SK-N-MC (cell line): Measurements from ENCODE around the gene HLA-A.

Source experiments
- DNase-seq: peaks from one replicate; pipeline ENCODE4 v3.0.0-alpha.2; 2011; ENCODE audit warnings: low read depth, low spot score
- H3K27ac ChIP-seq: fragments of 200-600 bp; sonication (generic); 2 replicates; pipeline ENCODE4 v1.5.1; 2016; ENCODE audit warnings: mixed run types
- H3K36me3 ChIP-seq: fragments of 200-600 bp; sonication (generic); 2 replicates; pipeline ENCODE4 v1.6.1; 2017; ENCODE audit warnings: antibody characterized with exemption, low read length, mixed read lengths; ENCODE audit not compliant: insufficient read depth
- H3K4me3 ChIP-seq: fragments of 200-600 bp; sonication (generic); 2 replicates; pipeline ENCODE4 v1.5.1; 2016
- H3K9ac ChIP-seq: fragments of 200-600 bp; sonication (generic); 2 replicates; pipeline ENCODE4 v1.8.0; 2017; ENCODE audit warnings: mixed run types, mixed read lengths; ENCODE audit not compliant: insufficient read length
- H3K9me3 ChIP-seq: fragments of 200-600 bp; sonication (generic); 2 replicates; pipeline ENCODE4 v1.6.1; 2017; ENCODE audit warnings: low read depth, mild to moderate bottlenecking, antibody characterized with exemption, low read length, moderate library complexity, mixed read lengths
- EZH2 ChIP-seq: fragments of 200-600 bp; sonication (generic); IDR thresholded peaks from one replicate; pipeline ENCODE4 v1.6.1; 2017; ENCODE audit warnings: antibody characterized with exemption
- FOXP2 ChIP-seq: optimal IDR thresholded peaks from 2 replicates; pipeline ENCODE3; 2011; ENCODE audit warnings: mild to moderate bottlenecking, moderate library complexity; ENCODE audit not compliant: insufficient read depth; ENCODE audit errors: extremely low read length, control extremely low read depth
- POLR2AphosphoS5 ChIP-seq: IDR thresholded peaks from 2 replicates; pipeline ENCODE4 v1.6.1; 2012; ENCODE audit warnings: mild to moderate bottlenecking, low read depth, low read length, borderline replicate concordance

HLA-A gene

DNA sequence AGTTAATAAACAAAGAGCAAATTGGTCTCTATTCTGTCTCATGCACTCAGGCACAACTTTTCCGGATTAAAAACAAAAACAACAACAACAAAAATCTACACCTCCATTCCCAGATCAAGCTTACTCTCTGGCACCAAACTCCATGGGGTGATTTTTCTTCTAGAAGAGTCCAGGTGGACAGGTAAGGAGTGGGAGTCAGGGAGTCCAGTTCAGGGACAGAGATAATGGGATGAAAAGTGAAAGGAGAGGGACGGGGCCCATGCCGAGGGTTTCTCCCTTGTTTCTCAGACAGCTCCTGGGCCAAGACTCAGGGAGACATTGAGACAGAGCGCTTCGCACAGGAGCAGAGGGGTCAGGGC is 437 bp upstream of the HLA-A start:
- no peak overlapping the region for H3K27ac ChIP-seq
- TF ChIP-seq FOXP2, result no peak
- no peak for TF ChIP-seq POLR2AphosphoS5
- TF ChIP-seq EZH2, result no peak
- peak overlapping the region; percentile 83 for H3K4me3 ChIP-seq
- no peak for DNase-seq
- no peaks in the 10 kb centered on the region; the same call in 1 of the 2 replicates for H3K36me3 ChIP-seq
- H3K9ac ChIP-seq, result peak overlapping the region; percentile 69
- no peaks in the 10 kb centered on the region for H3K9me3 ChIP-seq

DNA sequence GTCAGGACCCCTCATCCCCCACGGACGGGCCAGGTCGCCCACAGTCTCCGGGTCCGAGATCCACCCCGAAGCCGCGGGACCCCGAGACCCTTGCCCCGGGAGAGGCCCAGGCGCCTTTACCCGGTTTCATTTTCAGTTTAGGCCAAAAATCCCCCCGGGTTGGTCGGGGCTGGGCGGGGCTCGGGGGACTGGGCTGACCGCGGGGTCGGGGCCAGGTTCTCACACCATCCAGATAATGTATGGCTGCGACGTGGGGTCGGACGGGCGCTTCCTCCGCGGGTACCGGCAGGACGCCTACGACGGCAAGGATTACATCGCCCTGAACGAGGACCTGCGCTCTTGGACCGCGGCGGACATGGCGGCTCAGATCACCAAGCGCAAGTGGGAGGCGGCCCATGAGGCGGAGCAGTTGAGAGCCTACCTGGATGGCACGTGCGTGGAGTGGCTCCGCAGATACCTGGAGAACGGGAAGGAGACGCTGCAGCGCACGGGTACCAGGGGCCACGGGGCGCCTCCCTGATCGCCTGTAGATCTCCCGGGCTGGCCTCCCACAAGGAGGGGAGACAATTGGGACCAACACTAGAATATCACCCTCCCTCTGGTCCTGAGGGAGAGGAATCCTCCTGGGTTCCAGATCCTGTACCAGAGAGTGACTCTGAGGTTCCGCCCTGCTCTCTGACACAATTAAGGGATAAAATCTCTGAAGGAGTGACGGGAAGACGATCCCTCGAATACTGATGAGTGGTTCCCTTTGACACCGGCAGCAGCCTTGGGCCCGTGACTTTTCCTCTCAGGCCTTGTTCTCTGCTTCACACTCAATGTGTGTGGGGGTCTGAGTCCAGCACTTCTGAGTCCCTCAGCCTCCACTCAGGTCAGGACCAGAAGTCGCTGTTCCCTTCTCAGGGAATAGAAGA is 978 bp downstream of the HLA-A start:
- no peak for DNase-seq
- no peak overlapping the region for H3K27ac ChIP-seq
- peak overlapping the region; percentile 83 for H3K4me3 ChIP-seq
- H3K9me3 ChIP-seq, result no peaks in the 10 kb centered on the region
- peak overlapping the region; percentile 73 for H3K9ac ChIP-seq
- no peak for TF ChIP-seq FOXP2
- no peak for TF ChIP-seq EZH2
- no peak for TF ChIP-seq POLR2AphosphoS5
- no peaks in the 10 kb centered on the region; the same call in 1 of the 2 replicates for H3K36me3 ChIP-seq

DNA sequence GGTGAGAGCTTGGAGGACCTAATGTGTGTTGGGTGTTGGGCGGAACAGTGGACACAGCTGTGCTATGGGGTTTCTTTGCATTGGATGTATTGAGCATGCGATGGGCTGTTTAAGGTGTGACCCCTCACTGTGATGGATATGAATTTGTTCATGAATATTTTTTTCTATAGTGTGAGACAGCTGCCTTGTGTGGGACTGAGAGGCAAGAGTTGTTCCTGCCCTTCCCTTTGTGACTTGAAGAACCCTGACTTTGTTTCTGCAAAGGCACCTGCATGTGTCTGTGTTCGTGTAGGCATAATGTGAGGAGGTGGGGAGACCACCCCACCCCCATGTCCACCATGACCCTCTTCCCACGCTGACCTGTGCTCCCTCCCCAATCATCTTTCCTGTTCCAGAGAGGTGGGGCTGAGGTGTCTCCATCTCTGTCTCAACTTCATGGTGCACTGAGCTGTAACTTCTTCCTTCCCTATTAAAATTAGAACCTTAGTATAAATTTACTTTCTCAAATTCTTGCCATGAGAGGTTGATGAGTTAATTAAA is 3.0 kb downstream of the HLA-A start:
- DNase-seq, result no peak
- Histone ChIP-seq H3K27ac (no peak overlapping the region), H3K9me3 (no peaks in the 10 kb centered on the region), H3K4me3 (no peak overlapping the region), H3K36me3 (no peaks in the 10 kb centered on the region; the same call in 1 of the 2 replicates), H3K9ac (no peak overlapping the region)
- TF ChIP-seq POLR2AphosphoS5 (no peak), EZH2 (no peak), FOXP2 (no peak)

DNA sequence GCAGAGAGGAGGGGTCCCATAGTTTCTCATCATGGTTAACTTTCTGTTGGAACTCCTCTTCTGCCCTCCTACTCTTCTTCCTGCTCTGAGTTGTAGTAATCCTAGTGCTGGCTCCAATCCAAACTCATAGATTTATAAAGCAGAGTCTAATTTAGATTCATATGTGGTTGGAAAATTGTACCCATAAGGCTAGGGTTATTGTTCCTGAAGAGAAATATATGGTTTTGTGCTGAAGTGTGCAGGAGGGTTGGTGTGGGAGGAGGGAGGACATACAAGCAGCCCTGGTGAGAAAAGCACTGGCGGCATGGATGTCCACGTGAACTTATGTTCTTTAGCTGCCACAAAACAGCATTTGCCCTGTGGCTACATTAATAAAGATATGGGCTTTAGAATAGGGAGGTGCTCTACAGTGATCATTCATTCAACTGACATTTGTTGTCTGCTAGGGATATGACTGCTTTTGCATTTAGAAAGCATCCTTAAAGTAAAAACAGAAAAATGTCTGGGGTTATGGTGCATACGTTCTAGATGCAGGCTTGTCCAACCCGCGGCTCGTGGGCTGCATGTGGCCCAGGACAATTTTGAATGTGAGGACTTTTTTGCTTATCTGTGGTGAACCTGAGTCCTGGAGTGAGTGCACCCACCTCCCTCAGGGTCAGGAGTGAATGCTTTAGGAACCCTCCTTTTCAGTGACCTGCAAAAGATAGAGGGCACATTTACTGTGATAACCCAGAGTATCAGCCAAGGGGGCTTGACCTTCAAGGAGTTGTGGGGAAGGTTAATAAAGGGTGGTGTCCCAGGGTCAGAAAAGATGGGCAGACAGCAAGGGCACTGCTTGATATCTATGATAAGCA is 4.1 kb downstream of the HLA-A start:
- no peak overlapping the region for H3K9ac ChIP-seq
- H3K4me3 ChIP-seq, result peak overlapping the region; percentile 40; the same call in 1 of the 2 replicates

DNA sequence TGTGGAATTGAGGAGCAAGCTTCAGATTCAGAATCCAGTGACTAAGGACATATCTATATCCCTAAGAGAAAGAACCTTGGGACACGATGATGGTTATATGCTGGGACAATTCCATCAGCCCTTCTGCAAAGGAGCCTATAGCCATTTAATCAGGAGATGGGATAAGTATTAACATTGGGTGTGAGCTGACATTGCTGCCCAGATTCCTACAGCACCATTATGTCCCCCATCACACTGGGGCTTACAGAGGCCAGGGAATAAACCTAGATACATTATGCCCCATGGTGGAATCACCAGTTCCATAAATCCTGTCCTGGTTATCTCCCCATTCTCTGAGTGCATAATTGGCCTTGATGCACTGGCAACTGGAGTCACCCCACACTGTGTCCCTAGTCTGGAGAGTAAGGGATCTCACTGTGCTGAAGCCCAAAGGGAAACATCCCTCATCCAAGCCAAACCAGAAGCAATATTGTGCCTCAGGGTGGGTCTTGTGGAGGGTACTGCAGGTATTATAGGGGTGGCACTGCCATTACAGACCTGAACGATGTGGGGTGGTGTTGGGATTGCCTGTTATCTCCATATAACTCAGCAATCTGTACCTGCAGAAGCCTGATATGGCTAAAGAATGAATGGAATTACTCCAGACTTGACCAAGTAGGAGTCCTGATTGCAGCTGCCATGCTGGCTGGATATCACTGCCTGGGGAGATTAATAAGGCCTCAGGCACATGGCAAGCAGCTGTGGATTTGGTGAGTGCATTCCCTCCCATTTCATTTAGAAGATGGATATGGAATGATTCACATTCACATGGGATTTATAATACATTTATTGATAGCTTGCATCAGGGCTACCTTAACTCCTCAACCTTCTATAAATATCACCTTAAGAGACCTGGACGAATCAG is 5.0 kb downstream of the HLA-A start:
- Histone ChIP-seq H3K27ac (no peak overlapping the region), H3K36me3 (no peaks in the 10 kb centered on the region; the same call in 1 of the 2 replicates), H3K4me3 (no peak overlapping the region), H3K9me3 (no peaks in the 10 kb centered on the region), H3K9ac (no peak overlapping the region)
- TF ChIP-seq POLR2AphosphoS5, result no peak
- TF ChIP-seq EZH2, result no peak
- no peak for DNase-seq

More for the DNA sequence above, 4.1 kb downstream of the HLA-A start:
- H3K36me3 ChIP-seq, result no peaks in the 10 kb centered on the region; the same call in 1 of the 2 replicates
- TF ChIP-seq EZH2, result no peak
- no peaks in the 10 kb centered on the region for H3K9me3 ChIP-seq
- DNase-seq, result peak; percentile 76
- H3K27ac ChIP-seq, result peak overlapping the region; percentile 62

DNA sequence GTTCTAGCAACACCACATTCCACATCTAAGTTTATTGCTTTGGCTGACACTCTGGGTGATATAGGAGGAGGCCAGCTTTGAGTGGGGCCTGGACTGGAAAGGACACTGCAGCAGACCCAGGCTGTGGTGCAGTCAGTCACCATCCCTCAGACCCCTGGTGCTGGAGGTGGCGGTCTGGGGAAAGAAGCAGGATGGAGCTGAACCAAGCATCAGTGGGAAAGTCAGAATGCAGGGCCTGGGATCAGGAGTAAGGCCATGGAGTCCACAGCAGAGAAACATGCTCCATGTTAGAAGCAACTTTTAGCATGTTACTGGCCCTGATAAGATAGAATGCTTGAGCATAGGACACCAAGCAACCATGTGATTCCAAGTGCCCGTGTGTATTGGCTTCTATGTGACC is 5.9 kb downstream of the HLA-A start:
- H3K4me3 ChIP-seq, result no peak overlapping the region
- TF ChIP-seq POLR2AphosphoS5 (no peak), EZH2 (no peak), FOXP2 (no peak)
- H3K27ac ChIP-seq, result no peak overlapping the region
- H3K36me3 ChIP-seq, result no peaks in the 10 kb centered on the region; the same call in 1 of the 2 replicates
- DNase-seq, result no peak
- no peaks in the 10 kb centered on the region for H3K9me3 ChIP-seq
- no peak overlapping the region for H3K9ac ChIP-seq

DNA sequence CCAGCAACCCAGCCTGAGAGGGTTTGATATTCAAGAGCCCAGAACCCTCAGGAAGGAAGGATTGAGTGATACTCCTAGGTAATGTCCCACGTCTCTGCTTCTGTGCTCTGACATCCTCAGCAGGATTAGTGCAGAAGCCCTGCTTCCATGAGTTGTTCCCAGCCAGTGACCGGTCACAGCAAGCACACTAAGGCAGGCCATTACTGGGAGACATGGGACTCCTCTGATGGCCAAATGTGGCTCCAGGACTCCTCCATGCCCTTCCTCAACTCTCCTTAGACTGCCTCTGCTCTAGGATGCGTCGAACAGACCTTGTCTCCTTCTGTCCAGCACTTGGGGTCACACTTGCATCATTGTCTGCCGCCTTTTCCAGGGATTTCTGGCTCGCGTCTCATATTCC is 7.6 kb downstream of the HLA-A start:
- no peak for TF ChIP-seq FOXP2
- no peak for TF ChIP-seq POLR2AphosphoS5
- no peak for TF ChIP-seq EZH2
- Histone ChIP-seq H3K36me3 (no peaks in the 10 kb centered on the region; the same call in 1 of the 2 replicates), H3K4me3 (no peak overlapping the region), H3K27ac (no peak overlapping the region), H3K9ac (no peak overlapping the region), H3K9me3 (no peaks in the 10 kb centered on the region)
- DNase-seq, result no peak

DNA sequence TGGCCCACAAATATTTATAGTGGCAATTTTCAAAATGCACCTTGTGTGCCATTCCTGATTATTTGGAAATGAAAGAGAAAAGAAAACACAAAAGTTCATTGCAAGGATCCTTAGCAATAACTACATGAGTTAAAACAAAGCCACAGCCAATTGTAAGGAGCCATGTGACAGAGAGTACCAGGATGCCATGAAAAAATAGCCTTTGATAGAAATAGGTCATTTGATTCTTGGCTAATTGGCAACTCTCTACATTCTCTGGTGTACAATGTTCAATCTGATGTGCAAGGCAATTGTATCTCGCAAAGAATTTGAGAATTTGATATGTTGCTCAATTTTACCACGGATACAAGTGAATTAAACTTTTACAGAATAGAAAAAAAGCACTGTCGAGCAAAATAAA is 9.6 kb downstream of the HLA-A start:
- TF ChIP-seq EZH2 (no peak), POLR2AphosphoS5 (no peak), FOXP2 (no peak)
- no peaks in the 10 kb centered on the region; the same call in 1 of the 2 replicates for H3K36me3 ChIP-seq

More for the DNA sequence above, 9.6 kb downstream of the HLA-A start:
- Histone ChIP-seq H3K4me3 (no peak overlapping the region), H3K9me3 (no peaks in the 10 kb centered on the region), H3K27ac (no peak overlapping the region), H3K9ac (no peak overlapping the region)
- DNase-seq, result no peak
